GM21423 (cell line): ENCODE data around the gene ADPRHL1.

Experiments used
- ATAC-seq: cut with Tn5 transposase; IDR thresholded peaks from one replicate; pipeline ENCODE4 v1.9.1; 2021; ENCODE audit warnings: mild to moderate bottlenecking, moderate library complexity; ENCODE audit not compliant: unreplicated experiment

Gene ADPRHL1

GRCh38 chr13:113351514-113352026, 101.7 kb downstream of the ADPRHL1 start:
- no peak for ATAC-seq

GRCh38 chr13:113350938-113351335, 102.4 kb downstream of the ADPRHL1 start:
- ATAC-seq = no peak

- ATAC-seq = no peak
Measured at GRCh38 chr13:113350065-113350937, 103.0 kb downstream of the ADPRHL1 start.
